MV-4-11 (cell line): ENCODE data around the gene TMEM258.

ENCODE experiments used
- DNase-seq: peaks from one replicate; lab custom pipeline; 2025; lab: John Stamatoyannopoulos, UW

TMEM258 gene

DNA sequence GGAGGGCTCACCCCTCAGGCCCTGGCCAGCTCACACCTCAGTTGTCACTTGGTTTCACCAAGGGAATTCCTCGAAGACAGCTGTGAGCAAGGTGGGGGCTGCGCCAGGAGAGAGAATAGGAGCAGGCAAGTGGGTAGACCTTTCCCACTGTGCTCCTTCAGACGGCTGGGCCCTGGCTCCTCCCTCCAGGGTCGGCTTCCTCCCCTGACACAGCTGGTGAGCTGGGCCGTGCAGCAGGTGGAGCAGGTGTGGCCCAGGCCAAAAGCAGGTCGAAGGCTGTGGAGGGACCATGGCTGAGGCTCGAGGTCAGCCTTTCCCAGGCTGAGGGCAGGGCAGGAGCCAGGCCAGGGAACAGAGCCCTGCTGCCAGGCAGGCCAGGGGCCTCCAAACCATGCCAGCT, 52.4 kb downstream of the TMEM258 start:
- no peak for DNase-seq

GRCh38 chr11:61739413-61739812, 53.0 kb downstream of the TMEM258 start:
- DNase-seq: no peak
